ENCODE measurements around the gene KCNK4. TPM values are rescaled to one million over a fixed set of nuclear protein-coding genes. Genes with fewer than 3 reads are reported as not detected.

Gene KCNK4
- total RNA-seq, 1 donor from 2014 or later, result not detected

- DNase-seq (ENCODE audit: extremely low spot score, unreplicated experiment), result no peak
- H3K9me3 Mint-ChIP-seq, result no peaks in the 10 kb centered on the region
- no peak for TF ChIP-seq CTCF (conservative IDR thresholded peaks at IDR 0.05)
- no peak overlapping the region for H3K4me3 Mint-ChIP-seq
- H3K4me1 Mint-ChIP-seq (ENCODE audit: unreplicated experiment), result no peaks in the 10 kb centered on the region
- H3K27ac Mint-ChIP-seq, result no peak overlapping the region
- no peaks in the 10 kb centered on the region for H3K27me3 Mint-ChIP-seq
- H3K36me3 Mint-ChIP-seq, result peaks cover 11% of the 10 kb centered on the region
Measured at GRCh38 chr11:64259533-64260067, 31.5 kb upstream of the KCNK4 start.

- Mint-ChIP-seq H3K9me3 (no peaks in the 10 kb centered on the region), H3K36me3 (peaks cover 11% of the 10 kb centered on the region), H3K27me3 (no peaks in the 10 kb centered on the region), H3K4me3 (no peak overlapping the region), H3K27ac (no peak overlapping the region), H3K4me1 (ENCODE audit: unreplicated experiment) (no peaks in the 10 kb centered on the region)
- DNase-seq (ENCODE audit: extremely low spot score, unreplicated experiment), result no peak
- TF ChIP-seq CTCF (conservative IDR thresholded peaks at IDR 0.05), result no peak
Measured at GRCh38 chr11:64260147-64260708, 30.9 kb upstream of the KCNK4 start.

- H3K27ac Mint-ChIP-seq, result no peak overlapping the region
- H3K4me1 Mint-ChIP-seq (ENCODE audit: unreplicated experiment), result no peaks in the 10 kb centered on the region
- peaks cover 11% of the 10 kb centered on the region for H3K36me3 Mint-ChIP-seq
- TF ChIP-seq CTCF (conservative IDR thresholded peaks at IDR 0.05), result no peak
- no peaks in the 10 kb centered on the region for H3K9me3 Mint-ChIP-seq
- H3K4me3 Mint-ChIP-seq, result no peak overlapping the region
- H3K27me3 Mint-ChIP-seq, result no peaks in the 10 kb centered on the region
- no peak for DNase-seq (ENCODE audit: extremely low spot score, unreplicated experiment)
Measured at GRCh38 chr11:64261556-64262080, 29.5 kb upstream of the KCNK4 start.

- H3K36me3 Mint-ChIP-seq, result peaks cover 11% of the 10 kb centered on the region
- no peaks in the 10 kb centered on the region for H3K9me3 Mint-ChIP-seq
- no peak overlapping the region for H3K27ac Mint-ChIP-seq
- no peak overlapping the region for H3K4me3 Mint-ChIP-seq
- no peak for DNase-seq (ENCODE audit: extremely low spot score, unreplicated experiment)
- TF ChIP-seq CTCF (conservative IDR thresholded peaks at IDR 0.05), result no peak
- no peaks in the 10 kb centered on the region for H3K4me1 Mint-ChIP-seq (ENCODE audit: unreplicated experiment)
- no peaks in the 10 kb centered on the region for H3K27me3 Mint-ChIP-seq
Measured at GRCh38 chr11:64262271-64263002, 28.7 kb upstream of the KCNK4 start.

- Mint-ChIP-seq H3K27me3 (no peaks in the 10 kb centered on the region), H3K4me1 (ENCODE audit: unreplicated experiment) (peaks cover 4% of the 10 kb centered on the region), H3K36me3 (peaks cover 11% of the 10 kb centered on the region), H3K4me3 (no peak overlapping the region), H3K27ac (no peak overlapping the region), H3K9me3 (no peaks in the 10 kb centered on the region)
- no peak for DNase-seq (ENCODE audit: extremely low spot score, unreplicated experiment)
- TF ChIP-seq CTCF (conservative IDR thresholded peaks at IDR 0.05), result no peak
Measured at GRCh38 chr11:64263021-64263946, 27.8 kb upstream of the KCNK4 start.

All from type B pancreatic cell (in vitro differentiated cells).